Activated naive CD8-positive, alpha-beta T cell (primary cell): Measurements from ENCODE around the gene NPFFR1.

Experiments
- H3K27ac Mint-ChIP-seq: one replicate; pipeline ENCODE4 v1.8.0; 2021; ENCODE audit warnings: mixed read lengths
- H3K27me3 Mint-ChIP-seq: one replicate; pipeline ENCODE4 v1.8.0; 2021; ENCODE audit warnings: mixed read lengths
- H3K36me3 Mint-ChIP-seq: one replicate; pipeline ENCODE4 v1.8.0; 2021; ENCODE audit warnings: mixed read lengths
- H3K4me1 Mint-ChIP-seq: one replicate; pipeline ENCODE4 v1.8.0; 2021; ENCODE audit warnings: low read depth, mixed read lengths
- H3K4me3 Mint-ChIP-seq: one replicate; pipeline ENCODE4 v1.8.0; 2021; ENCODE audit warnings: mild to moderate bottlenecking, mixed read lengths
- H3K9me3 Mint-ChIP-seq: one replicate; pipeline ENCODE4 v1.8.0; 2021; ENCODE audit warnings: low read depth, mixed read lengths

The NPFFR1 gene, protein sequence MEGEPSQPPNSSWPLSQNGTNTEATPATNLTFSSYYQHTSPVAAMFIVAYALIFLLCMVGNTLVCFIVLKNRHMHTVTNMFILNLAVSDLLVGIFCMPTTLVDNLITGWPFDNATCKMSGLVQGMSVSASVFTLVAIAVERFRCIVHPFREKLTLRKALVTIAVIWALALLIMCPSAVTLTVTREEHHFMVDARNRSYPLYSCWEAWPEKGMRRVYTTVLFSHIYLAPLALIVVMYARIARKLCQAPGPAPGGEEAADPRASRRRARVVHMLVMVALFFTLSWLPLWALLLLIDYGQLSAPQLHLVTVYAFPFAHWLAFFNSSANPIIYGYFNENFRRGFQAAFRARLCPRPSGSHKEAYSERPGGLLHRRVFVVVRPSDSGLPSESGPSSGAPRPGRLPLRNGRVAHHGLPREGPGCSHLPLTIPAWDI

DNA sequence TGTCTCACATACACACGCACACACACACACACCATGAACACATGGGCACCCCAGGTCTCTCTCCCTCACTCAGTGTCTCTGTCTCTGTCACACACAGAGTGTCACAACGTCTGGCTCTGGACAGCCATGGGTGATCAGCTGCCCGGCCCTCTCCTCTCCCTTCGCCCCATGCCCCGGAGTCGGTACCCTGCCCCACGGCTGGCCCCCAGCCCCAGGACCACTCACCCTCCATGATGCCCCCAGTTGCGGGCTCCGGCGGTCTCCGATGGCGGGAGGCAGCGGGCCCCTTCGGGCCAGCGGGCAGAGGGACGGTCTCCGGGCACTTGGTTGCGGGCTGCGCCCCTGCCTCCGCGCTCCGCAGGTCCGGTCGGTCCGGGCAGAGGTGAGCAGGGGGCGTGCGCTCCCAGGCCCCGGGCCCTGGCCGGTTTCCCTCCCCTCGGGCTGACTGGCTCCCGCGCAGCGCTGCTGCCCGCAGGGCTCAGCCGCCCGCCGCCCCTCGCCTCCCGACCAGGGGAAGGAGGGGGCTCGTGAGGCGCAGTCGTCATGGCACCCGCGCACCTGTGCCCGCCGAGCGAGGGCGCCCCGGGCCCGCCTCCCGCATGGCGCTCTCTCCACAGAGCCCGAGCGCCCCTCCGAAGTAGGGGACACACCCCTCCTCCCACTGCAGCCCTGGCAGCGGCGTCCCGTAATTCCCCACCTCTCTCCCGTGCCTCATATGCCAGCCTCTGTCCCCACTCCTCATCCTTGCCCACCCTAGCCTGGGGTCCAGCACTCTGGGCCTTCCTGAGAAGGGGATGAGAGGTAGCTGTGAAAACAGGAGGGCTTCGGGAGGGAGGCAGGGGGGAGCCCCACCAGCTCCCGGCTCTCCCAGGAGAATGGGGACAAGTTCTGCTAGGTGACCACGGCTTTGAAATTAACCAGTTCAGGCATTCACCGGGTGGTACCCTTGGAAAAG, at the start of gene NPFFR1:
TSS of gene NPFFR1 (minus strand) at position 560 of the 955 bp plus-strand sequence. CDS start at position 232, 328 bp downstream.
- H3K9me3 Mint-ChIP-seq = peaks cover 5% of the 10 kb centered on the region
- H3K36me3 Mint-ChIP-seq = peaks cover 4% of the 10 kb centered on the region
- H3K27ac Mint-ChIP-seq = no peak within 1 kb of the TSS
- H3K27me3 Mint-ChIP-seq = peaks cover 39% of the 10 kb centered on the region
- H3K4me1 Mint-ChIP-seq = peaks cover 2% of the 10 kb centered on the region
- peak within 1 kb of the TSS; percentile 51 for H3K4me3 Mint-ChIP-seq

DNA sequence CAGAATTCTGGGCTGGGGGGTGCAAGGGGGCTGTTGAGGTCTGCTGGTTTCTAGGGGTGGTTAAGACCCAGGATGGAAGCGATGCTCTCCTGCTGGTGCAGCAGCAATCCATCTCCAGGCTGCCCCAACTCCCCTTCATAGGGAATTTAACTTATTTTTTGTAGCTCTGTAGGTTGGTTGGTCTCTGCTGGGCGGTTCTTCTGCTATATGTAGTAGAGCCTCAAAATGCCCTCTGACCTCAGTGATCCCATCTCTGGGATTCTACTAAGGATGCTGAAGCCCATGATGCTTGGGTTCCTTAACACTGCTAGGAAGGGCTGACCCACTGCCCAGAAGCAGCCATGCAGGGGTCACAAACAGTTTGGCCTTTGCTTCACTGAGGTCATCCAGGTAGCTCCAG, 49.5 kb upstream of the NPFFR1 start:
- Mint-ChIP-seq H3K4me1 (peaks cover 14% of the 10 kb centered on the region), H3K27me3 (no peaks in the 10 kb centered on the region), H3K4me3 (no peak overlapping the region), H3K27ac (no peak overlapping the region), H3K9me3 (no peaks in the 10 kb centered on the region), H3K36me3 (peaks cover 2% of the 10 kb centered on the region)

DNA sequence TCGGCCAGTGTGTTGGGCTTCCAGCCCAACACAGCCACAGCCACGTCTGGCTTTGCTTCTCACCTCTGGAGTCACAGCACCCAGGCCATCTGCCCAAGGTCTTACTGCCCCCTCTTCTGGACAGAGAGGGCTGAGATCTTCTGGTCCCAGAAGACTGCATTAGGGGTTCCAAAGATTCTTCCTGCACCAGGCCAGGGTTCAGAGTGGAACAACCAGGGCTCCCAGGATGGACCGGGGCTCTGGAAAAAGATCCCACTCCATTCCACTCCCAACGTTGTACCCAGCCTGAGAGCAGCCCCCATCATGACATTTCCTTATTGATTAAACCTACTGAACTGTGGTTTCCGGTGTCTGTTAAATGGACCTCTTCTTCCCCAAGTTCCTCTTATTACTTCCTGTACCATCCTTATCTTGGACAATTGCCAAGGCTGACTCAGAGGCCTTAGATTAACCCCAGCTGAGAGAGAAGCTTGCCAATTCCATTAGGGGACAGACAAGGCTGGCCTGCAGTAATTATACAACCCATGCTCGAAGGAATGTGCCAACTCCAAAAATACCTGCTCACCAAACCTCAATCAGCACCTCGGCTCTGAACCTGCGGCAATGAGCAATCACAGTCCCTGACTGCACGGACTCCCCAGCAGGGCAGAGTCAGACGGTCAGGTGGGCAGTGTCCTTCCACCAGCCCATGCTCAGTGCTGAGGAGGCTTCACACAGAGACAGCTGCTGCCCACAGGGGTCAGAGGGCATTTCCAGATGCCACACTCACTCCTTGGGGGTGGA, 47.9 kb upstream of the NPFFR1 start:
- Mint-ChIP-seq H3K27ac (no peak overlapping the region), H3K9me3 (no peaks in the 10 kb centered on the region), H3K4me3 (no peak overlapping the region), H3K36me3 (peaks cover 2% of the 10 kb centered on the region), H3K4me1 (peaks cover 14% of the 10 kb centered on the region), H3K27me3 (no peaks in the 10 kb centered on the region)

DNA sequence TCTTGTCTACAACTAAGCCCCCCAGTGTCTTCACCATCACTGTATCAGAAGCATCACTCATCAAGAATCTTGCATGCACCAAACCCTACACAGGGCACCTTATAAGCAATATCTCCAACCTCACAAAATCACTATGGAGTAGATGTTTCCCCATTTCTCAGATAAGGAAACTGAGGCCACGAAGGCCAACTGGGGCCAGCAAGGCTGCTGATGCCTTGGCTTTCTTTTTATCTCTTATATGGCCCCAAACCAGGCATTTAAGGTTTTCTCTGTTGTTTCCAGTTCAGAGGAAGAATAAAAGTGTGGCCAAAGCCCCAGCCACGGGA, 47.3 kb upstream of the NPFFR1 start:
- Mint-ChIP-seq H3K4me1 (peaks cover 14% of the 10 kb centered on the region), H3K27me3 (no peaks in the 10 kb centered on the region), H3K9me3 (no peaks in the 10 kb centered on the region), H3K27ac (no peak overlapping the region), H3K36me3 (no peaks in the 10 kb centered on the region), H3K4me3 (no peak overlapping the region)

DNA sequence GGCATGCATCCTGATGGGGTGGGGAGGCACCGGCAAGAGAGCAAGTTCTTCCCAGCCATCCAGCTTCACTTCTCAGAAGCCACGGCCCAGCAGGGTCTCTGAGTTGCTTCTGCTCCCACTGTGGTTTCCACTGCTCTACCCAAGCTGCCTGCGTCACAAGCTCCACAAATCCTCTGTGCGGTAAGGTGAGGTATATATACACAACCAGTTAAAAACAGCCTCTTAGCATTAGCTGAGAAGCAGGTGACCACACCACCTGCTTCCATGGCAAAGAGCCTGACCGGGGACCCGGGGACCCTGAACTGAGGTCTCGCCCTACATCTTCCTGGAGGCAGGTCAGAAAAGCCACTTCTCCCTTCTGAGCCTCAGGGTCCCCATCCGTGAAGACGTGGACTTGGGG, 46.9 kb upstream of the NPFFR1 start:
- H3K4me3 Mint-ChIP-seq = no peak overlapping the region
- no peaks in the 10 kb centered on the region for H3K27me3 Mint-ChIP-seq
- H3K9me3 Mint-ChIP-seq = no peaks in the 10 kb centered on the region
- peaks cover 18% of the 10 kb centered on the region for H3K4me1 Mint-ChIP-seq
- H3K36me3 Mint-ChIP-seq = no peaks in the 10 kb centered on the region
- H3K27ac Mint-ChIP-seq = no peak overlapping the region

DNA sequence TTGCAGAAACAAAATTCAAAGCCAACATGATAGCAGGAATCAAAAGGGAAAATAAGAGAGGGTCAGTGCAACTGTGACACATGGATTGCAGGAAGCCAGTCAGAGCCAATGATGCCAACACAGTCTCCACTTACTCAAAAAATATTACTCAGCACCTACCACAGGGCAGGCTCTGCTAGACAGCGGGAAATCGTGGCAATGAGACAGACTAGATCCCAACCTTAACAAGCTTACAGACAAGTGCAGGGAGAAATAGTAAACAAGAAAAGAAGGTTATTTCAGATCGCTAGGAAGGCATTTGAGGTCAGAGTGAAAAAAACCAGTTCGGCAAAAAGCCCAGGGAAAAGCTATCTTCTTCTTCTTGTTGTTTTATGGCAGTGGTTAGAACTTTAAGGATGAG, 45.2 kb upstream of the NPFFR1 start:
- H3K27ac Mint-ChIP-seq = no peak overlapping the region
- no peaks in the 10 kb centered on the region for H3K27me3 Mint-ChIP-seq
- H3K4me3 Mint-ChIP-seq = no peak overlapping the region
- H3K36me3 Mint-ChIP-seq = no peaks in the 10 kb centered on the region
- H3K9me3 Mint-ChIP-seq = no peaks in the 10 kb centered on the region
- H3K4me1 Mint-ChIP-seq = peaks cover 30% of the 10 kb centered on the region

DNA sequence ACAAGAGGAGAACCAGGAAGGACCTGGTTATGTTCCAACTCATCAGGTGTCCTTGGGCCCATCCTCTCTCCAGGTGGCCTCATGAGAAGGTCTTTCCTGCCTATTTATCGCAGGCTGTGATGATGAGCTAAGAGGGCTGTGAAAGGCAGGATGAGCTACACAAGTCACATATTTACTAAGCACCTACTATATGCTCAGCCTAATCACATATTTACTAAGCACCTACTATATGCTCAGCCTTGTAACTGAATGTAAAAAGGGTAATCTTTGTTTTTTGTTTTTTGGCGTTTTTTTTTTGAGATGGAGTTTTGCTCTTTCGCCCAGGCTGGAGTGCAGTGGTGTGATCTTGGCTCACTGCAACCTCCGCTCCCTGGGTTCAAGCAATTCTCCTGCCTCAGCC, 44.2 kb upstream of the NPFFR1 start:
- H3K27me3 Mint-ChIP-seq = no peaks in the 10 kb centered on the region
- no peak overlapping the region for H3K27ac Mint-ChIP-seq
- H3K4me1 Mint-ChIP-seq = peaks cover 39% of the 10 kb centered on the region
- H3K9me3 Mint-ChIP-seq = no peaks in the 10 kb centered on the region
- no peak overlapping the region for H3K4me3 Mint-ChIP-seq
- no peaks in the 10 kb centered on the region for H3K36me3 Mint-ChIP-seq

DNA sequence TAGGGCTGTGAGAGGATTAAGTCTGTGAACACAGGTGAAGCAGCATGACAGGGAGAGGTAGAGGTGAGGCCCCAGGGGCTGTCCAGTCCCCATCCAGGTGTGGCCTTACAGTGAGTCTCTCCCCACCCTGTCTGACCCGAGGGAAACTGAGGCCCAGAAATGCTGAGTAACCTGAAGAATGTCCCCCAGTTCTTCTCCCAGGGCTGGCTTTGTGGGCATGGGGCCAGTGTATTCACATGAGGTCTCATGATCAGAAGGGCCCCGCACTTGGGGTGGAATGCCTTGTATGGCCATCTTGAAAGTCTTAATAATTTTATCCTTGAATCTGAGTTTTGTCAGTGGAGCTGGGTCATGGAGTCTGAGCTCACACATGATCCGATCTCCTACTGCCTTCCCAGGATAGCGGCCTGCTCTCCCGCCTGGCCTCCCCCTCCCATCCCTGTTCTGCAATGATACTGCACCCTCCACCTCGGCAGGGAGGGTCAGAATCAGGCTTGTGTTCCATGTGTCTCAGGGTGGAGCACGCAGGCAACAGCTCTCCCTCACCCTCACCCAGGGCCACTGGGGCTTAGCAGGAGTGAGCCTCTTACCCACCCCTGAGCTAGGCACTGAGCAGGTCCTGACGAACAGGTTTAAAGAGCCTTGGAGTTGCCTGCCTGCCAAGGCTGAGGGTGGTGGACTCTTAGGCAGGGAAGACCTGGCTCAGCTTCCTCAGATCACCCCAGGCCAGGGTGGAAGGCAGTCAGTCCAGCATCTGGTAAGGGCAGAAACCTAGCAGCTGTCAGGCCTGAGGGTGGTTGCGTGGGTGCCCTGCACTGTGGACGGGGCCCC, 41.4 kb upstream of the NPFFR1 start:
- peak overlapping the region; percentile 75 for H3K27ac Mint-ChIP-seq
- no peaks in the 10 kb centered on the region for H3K36me3 Mint-ChIP-seq
- H3K4me3 Mint-ChIP-seq = no peak overlapping the region
- no peaks in the 10 kb centered on the region for H3K9me3 Mint-ChIP-seq
- no peaks in the 10 kb centered on the region for H3K27me3 Mint-ChIP-seq
- peaks cover 37% of the 10 kb centered on the region for H3K4me1 Mint-ChIP-seq

DNA sequence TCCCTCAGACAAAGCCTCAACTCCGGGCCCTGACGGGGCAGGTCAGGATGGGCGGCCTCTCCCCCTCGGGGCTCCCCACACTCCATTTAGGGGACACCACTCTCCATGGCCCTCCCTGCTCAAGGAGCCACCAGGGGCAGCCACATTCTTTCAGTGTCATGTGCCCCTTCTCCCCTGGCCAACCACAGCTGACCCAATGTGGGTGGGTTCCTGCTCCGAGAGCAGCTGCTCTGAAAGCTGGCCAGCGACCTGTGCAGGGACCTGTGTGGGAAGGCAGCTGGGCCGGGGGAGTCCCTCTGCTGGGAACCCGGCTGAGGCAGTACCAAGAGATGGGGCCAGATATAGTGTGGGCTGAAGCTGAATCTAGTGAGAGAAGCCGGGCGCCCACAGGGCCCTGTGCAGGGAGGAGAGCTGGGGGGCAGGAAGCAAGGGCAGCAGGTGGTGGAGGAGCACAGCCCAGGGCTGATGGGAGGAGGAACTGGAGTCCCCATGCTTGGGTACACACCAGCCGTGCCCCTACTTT, 40.6 kb upstream of the NPFFR1 start:
- no peaks in the 10 kb centered on the region for H3K27me3 Mint-ChIP-seq
- H3K4me1 Mint-ChIP-seq = peaks cover 37% of the 10 kb centered on the region
- no peaks in the 10 kb centered on the region for H3K9me3 Mint-ChIP-seq
- peak overlapping the region; percentile 10 for H3K4me3 Mint-ChIP-seq
- H3K36me3 Mint-ChIP-seq = peaks cover under 1% of the 10 kb centered on the region
- H3K27ac Mint-ChIP-seq = peak overlapping the region; percentile 54

DNA sequence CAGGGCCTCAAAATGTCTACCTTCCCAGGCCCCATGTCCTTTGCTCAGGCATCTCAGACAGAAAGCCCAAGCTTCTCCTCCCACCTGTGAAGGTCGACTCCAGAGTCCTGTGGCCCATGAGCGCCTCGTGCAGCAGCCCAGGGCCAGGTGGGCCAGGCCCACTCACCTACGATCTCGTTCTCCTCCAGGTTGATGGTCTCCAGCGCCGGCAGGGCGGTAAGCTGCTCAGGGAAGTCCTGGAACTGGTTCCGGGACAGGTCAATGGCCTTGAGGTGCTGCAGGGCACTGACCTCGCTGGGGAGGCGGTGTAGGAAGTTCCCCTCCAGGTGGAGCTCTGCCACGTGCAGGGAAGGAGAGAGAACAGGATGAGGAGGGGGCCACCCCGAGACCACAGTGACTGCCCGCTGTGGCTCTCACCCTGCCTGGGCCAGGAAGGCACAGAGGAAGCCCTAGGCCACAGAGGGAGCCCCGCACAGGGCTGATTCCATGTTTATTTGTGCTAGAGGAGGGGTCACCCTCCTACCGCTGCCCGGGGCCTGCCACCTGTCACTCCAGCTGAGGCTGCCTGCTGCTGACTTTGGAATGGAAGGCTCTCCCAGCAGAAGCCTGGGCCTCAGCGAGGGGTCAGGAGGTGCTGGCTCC, 40.0 kb upstream of the NPFFR1 start:
- peak overlapping the region; percentile 71 for H3K4me3 Mint-ChIP-seq
- no peaks in the 10 kb centered on the region for H3K9me3 Mint-ChIP-seq
- peaks cover 3% of the 10 kb centered on the region for H3K36me3 Mint-ChIP-seq
- H3K4me1 Mint-ChIP-seq = peaks cover 37% of the 10 kb centered on the region
- H3K27me3 Mint-ChIP-seq = no peaks in the 10 kb centered on the region
- peak overlapping the region; percentile 41 for H3K27ac Mint-ChIP-seq

DNA sequence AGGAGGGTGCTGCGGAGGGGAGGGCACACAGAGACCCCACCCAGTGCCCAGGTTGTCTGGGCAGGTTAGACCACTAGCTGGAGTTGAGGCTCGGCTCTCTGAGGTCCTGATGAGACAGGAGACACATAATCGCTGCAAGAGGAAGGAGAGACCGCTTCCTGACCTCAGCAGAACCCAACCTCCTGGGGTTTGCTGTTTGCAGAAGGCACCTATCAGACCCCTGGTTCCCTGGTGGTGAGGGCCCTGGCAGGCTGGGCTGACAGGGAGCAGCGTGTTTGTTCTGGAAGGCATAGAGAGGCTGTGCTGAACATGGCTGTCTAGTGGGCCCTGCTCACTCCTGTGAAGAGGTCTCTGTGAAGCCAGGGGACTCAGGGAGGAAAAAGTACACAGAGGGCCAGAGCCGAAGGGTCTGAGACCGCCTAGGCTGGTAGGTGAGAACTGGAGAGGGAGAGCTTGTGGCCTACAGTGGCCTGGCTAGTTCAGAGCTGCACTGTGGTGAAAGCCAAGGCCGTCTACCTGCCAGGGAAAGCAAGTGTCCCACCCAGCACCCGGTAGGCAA, 39.4 kb upstream of the NPFFR1 start:
- Mint-ChIP-seq H3K4me1 (peaks cover 37% of the 10 kb centered on the region), H3K27me3 (no peaks in the 10 kb centered on the region), H3K36me3 (peaks cover 3% of the 10 kb centered on the region), H3K4me3 (peak overlapping the region; percentile 71), H3K9me3 (no peaks in the 10 kb centered on the region), H3K27ac (peak overlapping the region; percentile 93)

DNA sequence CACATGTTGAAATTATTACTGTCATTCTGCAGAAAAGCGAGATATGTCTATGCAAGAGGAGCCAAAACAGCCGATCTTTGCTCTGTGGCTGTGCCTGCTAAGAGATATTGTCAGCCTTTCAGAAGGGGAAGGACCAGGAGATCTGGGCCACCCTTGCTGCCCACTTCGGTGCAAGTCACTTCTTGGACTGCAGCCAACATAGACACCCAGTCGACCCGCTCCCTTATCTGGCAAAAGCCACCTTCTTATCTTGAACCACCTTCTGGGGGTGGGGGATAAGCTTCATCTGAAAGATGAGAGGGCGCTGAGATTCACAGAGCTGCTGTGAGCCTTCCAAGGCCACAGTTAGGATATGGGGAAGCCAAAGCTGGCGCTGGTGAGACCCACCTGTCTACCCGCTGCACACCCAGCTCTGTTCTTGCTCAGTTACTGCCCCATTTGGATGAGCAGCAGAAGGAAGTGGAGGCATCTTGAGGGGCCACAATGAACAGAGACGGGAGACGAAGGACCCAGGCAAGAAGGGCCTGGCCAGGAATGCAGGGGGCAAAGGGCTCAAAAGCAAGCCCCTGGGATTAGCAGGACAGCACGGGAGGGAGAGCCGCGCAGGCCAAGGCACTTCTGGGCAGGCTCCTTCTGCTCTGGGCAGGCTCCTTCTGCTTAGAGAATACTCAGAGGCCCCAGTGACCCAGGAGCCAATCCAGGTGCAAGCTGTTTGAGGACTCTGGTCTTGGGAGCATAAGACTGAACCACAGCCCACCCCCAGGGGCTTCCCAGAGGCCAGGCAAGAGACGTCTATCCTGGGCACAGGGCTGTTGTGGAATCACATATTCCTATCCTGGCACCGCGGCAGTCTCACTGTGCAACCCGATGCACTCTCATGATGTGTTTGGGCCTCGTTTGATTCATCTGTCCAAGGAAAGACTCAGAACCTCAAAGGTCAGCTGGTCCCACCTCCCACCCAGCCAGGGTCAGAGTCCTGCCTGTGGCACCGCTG, 38.4 kb upstream of the NPFFR1 start:
- Mint-ChIP-seq H3K27ac (peak overlapping the region; percentile 93), H3K27me3 (no peaks in the 10 kb centered on the region), H3K36me3 (peaks cover 3% of the 10 kb centered on the region)

More for the DNA sequence above, 38.4 kb upstream of the NPFFR1 start:
- Mint-ChIP-seq H3K4me3 (no peak overlapping the region), H3K4me1 (peaks cover 37% of the 10 kb centered on the region), H3K9me3 (no peaks in the 10 kb centered on the region)
